ENCODE data around the gene RPL10. TPM values are rescaled to one million over a fixed set of nuclear protein-coding genes. Genes with fewer than 3 reads are reported as not detected.

RPL10 gene
- total RNA-seq, 4 donors from 2014 or later, result 2,150 to 7,554 (median 4,519) TPM

DNA sequence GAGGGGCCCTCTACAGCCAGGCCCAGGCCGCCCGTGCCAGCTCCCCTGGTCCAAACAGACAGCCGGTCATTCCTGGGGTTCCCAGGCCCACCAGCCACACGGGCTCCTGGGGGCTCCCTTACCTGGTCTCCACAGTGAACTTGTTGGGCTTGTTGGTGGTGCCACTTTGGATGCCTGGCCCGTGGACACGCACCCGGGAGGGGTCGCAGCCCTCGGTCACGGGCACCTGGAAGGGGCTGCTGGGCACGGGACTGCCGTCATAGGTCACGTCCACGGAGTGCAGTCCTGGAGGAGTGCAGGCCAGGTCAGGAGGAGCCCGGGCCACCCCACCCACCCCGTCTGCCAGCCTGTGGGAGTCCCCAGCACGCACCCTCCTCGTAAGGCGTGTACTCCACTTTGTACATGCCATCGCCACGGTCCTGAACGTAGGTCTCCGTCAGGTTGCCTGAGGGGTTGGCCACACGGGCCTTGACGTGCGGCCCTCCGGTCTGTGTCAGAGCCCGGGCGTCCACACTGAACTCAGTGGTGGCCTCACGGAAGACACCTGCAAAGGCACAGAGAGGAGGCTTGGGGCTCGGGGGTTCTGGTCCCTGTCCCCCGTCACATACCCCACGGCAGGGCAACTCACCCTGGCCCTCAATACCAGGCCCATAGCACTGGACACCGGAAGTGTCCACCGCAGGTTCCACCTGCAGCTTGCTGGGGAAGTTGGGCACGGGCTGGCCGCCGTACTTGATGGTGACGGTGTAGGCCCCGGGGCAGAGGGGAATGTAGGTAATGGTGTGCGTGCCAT is 38.6 kb upstream of the RPL10 start:
- no peak overlapping the region for H3K4me3 ChIP-seq
- H3K27ac ChIP-seq (replicated peaks in 1 of 4), result peak overlapping the region; percentile 71 to 97 (median 96)
- no peaks in the 10 kb centered on the region for H3K9me3 ChIP-seq
- intact Hi-C loops (cut with DNase I), result no loop called here
- TF ChIP-seq, protein P1, sequence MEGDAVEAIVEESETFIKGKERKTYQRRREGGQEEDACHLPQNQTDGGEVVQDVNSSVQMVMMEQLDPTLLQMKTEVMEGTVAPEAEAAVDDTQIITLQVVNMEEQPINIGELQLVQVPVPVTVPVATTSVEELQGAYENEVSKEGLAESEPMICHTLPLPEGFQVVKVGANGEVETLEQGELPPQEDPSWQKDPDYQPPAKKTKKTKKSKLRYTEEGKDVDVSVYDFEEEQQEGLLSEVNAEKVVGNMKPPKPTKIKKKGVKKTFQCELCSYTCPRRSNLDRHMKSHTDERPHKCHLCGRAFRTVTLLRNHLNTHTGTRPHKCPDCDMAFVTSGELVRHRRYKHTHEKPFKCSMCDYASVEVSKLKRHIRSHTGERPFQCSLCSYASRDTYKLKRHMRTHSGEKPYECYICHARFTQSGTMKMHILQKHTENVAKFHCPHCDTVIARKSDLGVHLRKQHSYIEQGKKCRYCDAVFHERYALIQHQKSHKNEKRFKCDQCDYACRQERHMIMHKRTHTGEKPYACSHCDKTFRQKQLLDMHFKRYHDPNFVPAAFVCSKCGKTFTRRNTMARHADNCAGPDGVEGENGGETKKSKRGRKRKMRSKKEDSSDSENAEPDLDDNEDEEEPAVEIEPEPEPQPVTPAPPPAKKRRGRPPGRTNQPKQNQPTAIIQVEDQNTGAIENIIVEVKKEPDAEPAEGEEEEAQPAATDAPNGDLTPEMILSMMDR (IDR thresholded peaks at IDR 0.05), result no peak
- no peak for TF ChIP-seq POLR2A (IDR thresholded peaks at IDR 0.05; ENCODE audit: low read depth)
- TF ChIP-seq POLR2AphosphoS5 (IDR thresholded peaks at IDR 0.05), result no peak
- no peak for TF ChIP-seq EP300 (IDR thresholded peaks at IDR 0.05)
- WGBS, result 81% methylated on average over 20 of the region's 41 CpGs
- peaks cover 65 to 98% (median 97%) of the 10 kb centered on the region in 4 donors for H3K36me3 ChIP-seq
- no peaks in the 10 kb centered on the region for H3K27me3 ChIP-seq
- DNase-seq (ENCODE audit: extremely low spot score), result no peak
- peaks cover 3 to 80% (median 58%) of the 10 kb centered on the region in 4 donors for H3K4me1 ChIP-seq

DNA sequence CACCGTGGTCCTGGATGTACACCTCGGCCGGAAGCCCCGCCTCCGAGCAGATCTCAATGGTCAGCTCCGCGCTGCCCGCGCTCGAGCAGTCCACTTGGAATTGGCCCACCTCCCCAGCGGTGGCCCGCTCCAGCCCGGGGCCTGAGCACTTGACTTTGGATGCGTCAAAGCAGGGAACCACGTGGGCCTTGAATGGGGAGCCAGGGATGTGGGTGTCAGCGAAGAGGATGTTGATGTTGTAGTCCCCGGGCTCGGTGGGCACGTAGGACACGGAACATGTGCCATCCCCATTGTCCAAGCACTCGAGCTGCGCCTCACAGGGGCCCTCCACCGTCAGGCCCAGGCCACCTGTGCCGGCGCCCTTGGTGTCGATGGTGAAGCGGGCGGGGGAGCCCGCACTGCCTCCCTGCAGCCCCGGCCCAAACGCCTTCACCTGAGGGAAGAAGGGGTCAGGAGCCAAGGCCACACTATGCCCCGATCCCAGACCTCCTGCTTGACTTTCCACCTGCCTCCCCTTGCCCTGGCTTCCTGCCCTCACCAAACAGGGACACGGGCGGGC is 37.9 kb upstream of the RPL10 start:
- peaks cover 3 to 85% (median 65%) of the 10 kb centered on the region in 4 donors for H3K4me1 ChIP-seq
- peaks cover 63 to 98% (median 97%) of the 10 kb centered on the region in 4 donors for H3K36me3 ChIP-seq

DNA sequence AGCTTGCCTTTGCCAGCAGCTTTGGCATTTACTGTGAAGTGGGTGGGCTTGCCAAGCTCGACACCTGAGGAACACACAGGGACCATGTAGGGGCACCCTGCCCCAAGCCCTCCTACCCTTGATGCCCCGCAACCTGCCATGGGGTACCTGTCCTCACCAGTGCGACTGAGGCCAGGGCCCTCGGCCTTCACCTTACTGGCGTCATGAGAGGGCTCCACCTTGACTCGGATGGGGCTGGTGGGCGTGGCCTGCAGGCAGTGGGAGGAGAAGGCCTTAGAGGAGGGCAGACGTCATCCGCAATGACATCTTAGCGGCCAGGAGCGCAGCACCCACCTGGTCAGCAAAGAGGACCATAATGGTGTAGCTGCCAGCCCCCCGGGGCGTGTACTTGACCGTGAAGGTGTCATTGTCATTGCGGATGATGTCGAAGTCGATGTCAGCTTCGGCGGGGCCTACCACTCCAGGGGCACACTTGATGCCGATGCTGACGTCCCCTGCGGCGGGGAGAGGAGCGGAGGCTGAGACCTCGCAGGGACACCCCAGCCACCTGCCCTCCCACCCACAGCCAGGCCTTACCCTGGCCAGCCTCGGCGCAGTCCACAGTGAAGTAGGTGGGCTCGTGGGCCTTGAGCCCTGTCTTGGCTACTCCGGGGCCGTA is 36.0 kb upstream of the RPL10 start:
- peaks cover 61 to 98% (median 97%) of the 10 kb centered on the region in 4 donors for H3K36me3 ChIP-seq
- H3K4me1 ChIP-seq, result peaks cover 17 to 88% (median 73%) of the 10 kb centered on the region in 4 donors
- TF ChIP-seq POLR2AphosphoS5 (IDR thresholded peaks at IDR 0.05) (peak; percentile 32 to 86), POLR2A (IDR thresholded peaks at IDR 0.05; ENCODE audit: low read depth) (no peak)
- TF ChIP-seq, protein P1 (IDR thresholded peaks at IDR 0.05), result no peak
- intact Hi-C loops (cut with DNase I), result no loop called here
- no peaks in the 10 kb centered on the region for H3K9me3 ChIP-seq
- DNase-seq (ENCODE audit: extremely low spot score), result no peak
- WGBS, result 94% methylated on average over 18 of the region's 30 CpGs
- H3K27me3 ChIP-seq, result no peaks in the 10 kb centered on the region
- H3K27ac ChIP-seq (replicated peaks in 1 of 4), result peak overlapping the region; percentile 72 to 97 (median 96)
- H3K4me3 ChIP-seq, result no peak overlapping the region

More for the DNA sequence above, 37.9 kb upstream of the RPL10 start:
- H3K9me3 ChIP-seq, result no peaks in the 10 kb centered on the region
- no peaks in the 10 kb centered on the region for H3K27me3 ChIP-seq
- intact Hi-C loops (cut with DNase I), result no loop called here
- no peak for DNase-seq (ENCODE audit: extremely low spot score)
- TF ChIP-seq POLR2A (IDR thresholded peaks at IDR 0.05; ENCODE audit: low read depth), result no peak
- TF ChIP-seq, protein P1 (IDR thresholded peaks at IDR 0.05), result no peak
- TF ChIP-seq POLR2AphosphoS5 (IDR thresholded peaks at IDR 0.05), result peak; percentile 3 to 68
- peak overlapping the region; percentile 71 to 97 (median 96) for H3K27ac ChIP-seq (replicated peaks in 1 of 4)
- 81% methylated on average over 30 of the region's 34 CpGs for WGBS
- H3K4me3 ChIP-seq, result no peak overlapping the region

DNA sequence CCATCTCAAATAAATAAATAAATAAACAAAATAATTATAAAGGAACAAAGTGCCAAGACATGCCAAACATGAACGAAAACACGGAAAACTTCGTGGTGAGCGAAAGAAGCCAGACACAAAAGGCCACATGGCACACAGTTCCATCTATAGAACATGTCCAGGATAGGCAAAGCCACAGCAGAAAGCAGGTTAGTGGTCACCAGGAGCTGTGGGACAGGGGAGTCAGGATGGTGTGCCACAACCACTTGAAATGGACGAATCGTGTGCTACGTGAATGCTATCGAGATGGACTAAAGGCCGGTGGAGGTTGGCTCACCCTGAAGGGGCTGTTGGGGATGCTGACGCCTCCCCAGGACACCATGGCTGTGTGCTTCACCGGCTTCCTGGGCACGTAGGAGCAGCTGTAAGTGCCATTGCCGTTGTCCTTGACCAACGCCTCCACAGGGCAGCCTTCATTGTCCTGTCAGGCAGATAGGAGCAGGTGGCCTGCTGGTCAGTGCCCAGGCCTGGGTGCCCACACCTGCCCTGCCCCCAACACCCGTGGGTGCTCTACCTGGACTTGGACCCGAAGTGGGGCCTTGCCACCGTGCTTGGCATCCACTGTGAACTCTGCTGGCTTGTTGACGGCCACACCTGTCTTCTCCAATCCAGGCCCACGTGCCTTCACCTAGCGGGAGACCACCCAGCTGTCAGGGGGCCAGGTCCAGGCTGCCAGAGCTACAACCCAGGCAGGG is 34.3 kb upstream of the RPL10 start:
- intact Hi-C loops (cut with DNase I), result no loop called here
- H3K4me1 ChIP-seq, result peaks cover 27 to 88% (median 74%) of the 10 kb centered on the region in 4 donors
- H3K27me3 ChIP-seq, result no peaks in the 10 kb centered on the region
- peak overlapping the region; percentile 96 to 97 (median 97) for H3K27ac ChIP-seq (replicated peaks in 1 of 4)
- H3K4me3 ChIP-seq, result no peak overlapping the region
- no peak for DNase-seq (ENCODE audit: extremely low spot score)
- peaks cover 53 to 93% (median 92%) of the 10 kb centered on the region in 4 donors for H3K36me3 ChIP-seq
- TF ChIP-seq, protein P1 (IDR thresholded peaks at IDR 0.05), result no peak
- TF ChIP-seq POLR2AphosphoS5 (IDR thresholded peaks at IDR 0.05), result peak in 1 of 2 donors; percentile 81
- no peaks in the 10 kb centered on the region for H3K9me3 ChIP-seq
- WGBS, result 66% methylated on average over 12 of the region's 20 CpGs
